Measurements from ENCODE around the gene PRKX.
"Not testable (repeated sequence)": the region's sequence is repeated elsewhere in the genome, so short reads cannot be mapped to it uniquely, and the experiment has no call there.

Gene PRKX

GRCh38 chrX:3707673-3708274 is 5.7 kb downstream of the PRKX start:
- DNase-seq = not testable (repeated sequence)

- no peak for DNase-seq
Observed at GRCh38 chrX:3706481-3706880, 7.0 kb downstream of the PRKX start.

GRCh38 chrX:3703251-3703650 is 10.2 kb downstream of the PRKX start:
- not testable (repeated sequence) for DNase-seq

GRCh38 chrX:3702095-3702494 is 11.4 kb downstream of the PRKX start:
- DNase-seq = not testable (repeated sequence)

- DNase-seq = not testable (repeated sequence)
Observed at GRCh38 chrX:3701445-3701928, 12.0 kb downstream of the PRKX start.

- no peak for DNase-seq
Observed at GRCh38 chrX:3699821-3700381, 13.5 kb downstream of the PRKX start.

- no peak for DNase-seq
Observed at GRCh38 chrX:3697701-3698279, 15.7 kb downstream of the PRKX start.

GRCh38 chrX:3697220-3697684 is 16.2 kb downstream of the PRKX start:
- no peak for DNase-seq

GRCh38 chrX:3695536-3695935 is 17.9 kb downstream of the PRKX start:
- no peak for DNase-seq

- no peak for DNase-seq
Observed at GRCh38 chrX:3690140-3690539, 23.3 kb downstream of the PRKX start.

GRCh38 chrX:3683236-3683635 is 30.2 kb downstream of the PRKX start:
- DNase-seq = not testable (repeated sequence)

GRCh38 chrX:3680459-3680858 is 33.0 kb downstream of the PRKX start:
- DNase-seq = no peak

GRCh38 chrX:3679669-3680068 is 33.8 kb downstream of the PRKX start:
- no peak for DNase-seq

- DNase-seq = no peak
Observed at GRCh38 chrX:3678328-3678727, 35.1 kb downstream of the PRKX start.

- no peak for DNase-seq
Observed at GRCh38 chrX:3674881-3675280, 38.6 kb downstream of the PRKX start.

- no peak for DNase-seq
Observed at GRCh38 chrX:3669841-3670475, 43.5 kb downstream of the PRKX start.

GRCh38 chrX:3666975-3667374 is 46.5 kb downstream of the PRKX start:
- no peak for DNase-seq

GRCh38 chrX:3664921-3665320 is 48.5 kb downstream of the PRKX start:
- no peak for DNase-seq

GRCh38 chrX:3663576-3664250 is 49.7 kb downstream of the PRKX start:
- not testable (repeated sequence) for DNase-seq

GRCh38 chrX:3659761-3660160 is 53.7 kb downstream of the PRKX start:
- no peak for DNase-seq

- no peak for DNase-seq
Observed at GRCh38 chrX:3655181-3655580, 58.3 kb downstream of the PRKX start.

GRCh38 chrX:3653111-3653510 is 60.3 kb downstream of the PRKX start:
- DNase-seq = no peak

GRCh38 chrX:3651277-3651676 is 62.2 kb downstream of the PRKX start:
- no peak for DNase-seq
